Left renal pelvis (tissue), 4 donors: Measurements from ENCODE around the gene LCOR. TPM values are rescaled to one million over a fixed set of nuclear protein-coding genes. Genes with fewer than 3 reads are reported as not detected.
"Not testable (repeated sequence)": the region's sequence is repeated elsewhere in the genome, so short reads cannot be mapped to it uniquely, and the experiment has no call there.

Experiments used
- DNase-seq, 4 donors: peaks; one replicate each; pipeline ENCODE4 v3.0.0-alpha.2; 2013; ENCODE audit warnings: low read depth in 4 of 4, low spot score in 3 of 4
- polyA plus RNA-seq, 4 donors: library from polyadenylated mRNA; unstranded; fragments of 120-200 nt; gene quantifications; one replicate each; pipeline ENCODE4 v1.2.1, GENCODE V29; 2013; ENCODE audit not compliant: insufficient read length in 4 of 4

The LCOR gene
- polyA plus RNA-seq, 4 donors: 13.3 to 30.6 (median 29.9) TPM

- no peak for DNase-seq
Measured at GRCh38 chr10:97024168-97025073, 192.3 kb downstream of the LCOR start.

GRCh38 chr10:97025613-97026242, 193.6 kb downstream of the LCOR start:
- DNase-seq: no peak

GRCh38 chr10:97028126-97028831, 196.2 kb downstream of the LCOR start:
- DNase-seq: no peak

- no peak for DNase-seq
Measured at GRCh38 chr10:97028832-97029178, 196.7 kb downstream of the LCOR start.

- DNase-seq: no peak
Measured at GRCh38 chr10:97029271-97029670, 197.2 kb downstream of the LCOR start.

GRCh38 chr10:97030894-97031293, 198.8 kb downstream of the LCOR start:
- DNase-seq: no peak

GRCh38 chr10:97031459-97031858, 199.4 kb downstream of the LCOR start:
- no peak for DNase-seq

- no peak for DNase-seq
Measured at GRCh38 chr10:97032624-97033023, 200.5 kb downstream of the LCOR start.

- not testable (repeated sequence) for DNase-seq
Measured at GRCh38 chr10:97033841-97034240, 201.7 kb downstream of the LCOR start.

- DNase-seq: no peak
Measured at GRCh38 chr10:97034301-97034700, 202.2 kb downstream of the LCOR start.

GRCh38 chr10:97034958-97035769, 203.1 kb downstream of the LCOR start:
- no peak for DNase-seq

GRCh38 chr10:97037365-97038361, 205.6 kb downstream of the LCOR start:
- peak; percentile 57 to 70 (median 62) for DNase-seq

GRCh38 chr10:97038688-97039087, 206.6 kb downstream of the LCOR start:
- DNase-seq: no peak

- no peak for DNase-seq
Measured at GRCh38 chr10:97039538-97040247, 207.6 kb downstream of the LCOR start.

- no peak for DNase-seq
Measured at GRCh38 chr10:97040248-97040584, 208.1 kb downstream of the LCOR start.

GRCh38 chr10:97040706-97041105, 208.6 kb downstream of the LCOR start:
- no peak for DNase-seq

GRCh38 chr10:97042081-97042480, 210.0 kb downstream of the LCOR start:
- DNase-seq: no peak

GRCh38 chr10:97042716-97043562, 210.8 kb downstream of the LCOR start:
- DNase-seq: no peak
